ENCODE results near the gene TMEM232.

DNA sequence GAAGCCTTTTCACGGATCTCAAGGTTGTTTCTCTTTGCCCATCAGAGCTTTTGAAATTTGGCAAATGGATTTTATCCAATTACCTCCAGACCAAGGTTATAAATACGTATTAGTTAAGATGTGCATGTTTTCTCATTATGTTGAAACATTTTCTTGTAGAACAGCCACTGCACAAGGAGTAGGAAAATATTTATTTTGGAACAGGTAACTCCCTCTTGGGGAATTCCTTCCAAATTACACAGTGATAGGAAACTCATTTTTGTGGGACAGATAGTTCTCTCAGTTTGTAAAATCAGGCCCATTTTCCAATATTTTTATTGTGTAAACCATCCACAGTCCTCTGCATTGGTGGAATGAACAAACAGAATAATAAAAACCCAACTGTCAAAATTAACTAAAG is 23.0 kb downstream of the TMEM232 start:
- TF ChIP-seq, protein P1, sequence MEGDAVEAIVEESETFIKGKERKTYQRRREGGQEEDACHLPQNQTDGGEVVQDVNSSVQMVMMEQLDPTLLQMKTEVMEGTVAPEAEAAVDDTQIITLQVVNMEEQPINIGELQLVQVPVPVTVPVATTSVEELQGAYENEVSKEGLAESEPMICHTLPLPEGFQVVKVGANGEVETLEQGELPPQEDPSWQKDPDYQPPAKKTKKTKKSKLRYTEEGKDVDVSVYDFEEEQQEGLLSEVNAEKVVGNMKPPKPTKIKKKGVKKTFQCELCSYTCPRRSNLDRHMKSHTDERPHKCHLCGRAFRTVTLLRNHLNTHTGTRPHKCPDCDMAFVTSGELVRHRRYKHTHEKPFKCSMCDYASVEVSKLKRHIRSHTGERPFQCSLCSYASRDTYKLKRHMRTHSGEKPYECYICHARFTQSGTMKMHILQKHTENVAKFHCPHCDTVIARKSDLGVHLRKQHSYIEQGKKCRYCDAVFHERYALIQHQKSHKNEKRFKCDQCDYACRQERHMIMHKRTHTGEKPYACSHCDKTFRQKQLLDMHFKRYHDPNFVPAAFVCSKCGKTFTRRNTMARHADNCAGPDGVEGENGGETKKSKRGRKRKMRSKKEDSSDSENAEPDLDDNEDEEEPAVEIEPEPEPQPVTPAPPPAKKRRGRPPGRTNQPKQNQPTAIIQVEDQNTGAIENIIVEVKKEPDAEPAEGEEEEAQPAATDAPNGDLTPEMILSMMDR (IDR thresholded peaks at IDR 0.05): no peak
- TF ChIP-seq POLR2A (IDR thresholded peaks at IDR 0.05): no peak
